Suppressor macrophage (primary cell): ENCODE data around the gene PCDH1.

Source experiments
- DNase-seq, 4 experiments: peaks; one replicate each; pipeline ENCODE4 v3.0.0-alpha.2; 2020 to 2022

PCDH1 gene

GRCh38 chr5:141807732-141808131 is 70.5 kb downstream of the PCDH1 start:
- no peak for DNase-seq

GRCh38 chr5:141807329-141807728 is 70.9 kb downstream of the PCDH1 start:
- no peak for DNase-seq

- no peak for DNase-seq
Measured at GRCh38 chr5:141806626-141807025, 71.6 kb downstream of the PCDH1 start.

GRCh38 chr5:141805874-141806595 is 72.2 kb downstream of the PCDH1 start:
- DNase-seq: no peak

GRCh38 chr5:141804475-141804874 is 73.7 kb downstream of the PCDH1 start:
- no peak for DNase-seq
